GM21825 (cell line): ENCODE data around the gene COLQ.
A peak's percentile ranks its signal among the peaks of the same experiment; 100 is the strongest.
"Not testable (repeated sequence)": the region's sequence is repeated elsewhere in the genome, so short reads cannot be mapped to it uniquely, and the experiment has no call there.

Experiments
- ATAC-seq: cut with Tn5 transposase; IDR thresholded peaks from one replicate; pipeline ENCODE4 v1.9.1; 2021; ENCODE audit warnings: mild to moderate bottlenecking, moderate library complexity; ENCODE audit not compliant: unreplicated experiment

COLQ gene

DNA sequence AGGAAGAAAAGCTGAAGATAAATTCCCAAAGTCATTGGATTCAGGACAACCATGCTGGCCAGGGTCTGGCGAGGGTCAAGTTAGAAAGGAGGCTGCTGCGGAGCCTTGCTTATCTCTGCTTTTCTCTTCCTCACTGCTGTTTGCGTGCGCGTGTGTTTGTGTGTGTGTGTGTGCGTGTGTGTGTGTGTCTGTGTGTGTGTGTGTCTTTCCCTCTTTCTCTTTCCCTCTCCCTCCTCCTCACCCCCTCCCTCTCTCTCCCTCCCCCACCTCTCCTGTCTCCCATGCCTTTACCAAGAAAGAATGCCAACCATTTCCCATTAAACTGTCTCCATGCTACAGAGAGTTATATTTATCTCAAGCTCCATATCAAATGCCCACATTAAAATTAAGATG lies at the start of gene COLQ:
COLQ (minus strand) TSS at position 134 of the 393 bp plus-strand sequence; CDS start at position 53, 81 bp downstream.
- ATAC-seq, result no peak

DNA sequence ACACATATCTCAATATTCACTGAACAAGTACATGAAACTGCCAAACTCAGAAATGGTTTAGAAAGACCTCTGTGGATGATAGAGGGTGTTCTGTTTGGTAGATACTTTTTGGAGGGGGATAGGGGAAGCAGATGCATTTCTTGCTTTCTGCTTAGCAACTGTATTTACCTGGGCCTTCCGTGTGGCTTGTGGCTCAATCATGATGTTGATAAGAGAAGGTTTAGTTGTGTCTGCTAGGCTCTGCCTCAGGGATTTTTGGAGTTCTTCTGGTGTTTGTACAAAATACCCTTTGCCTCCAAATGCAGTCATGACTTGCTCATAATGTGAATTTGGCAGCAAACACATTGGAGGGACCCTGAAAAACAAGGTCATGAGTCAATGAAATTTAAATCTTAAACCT lies 41.7 kb upstream of the COLQ start:
- ATAC-seq, result no peak

DNA sequence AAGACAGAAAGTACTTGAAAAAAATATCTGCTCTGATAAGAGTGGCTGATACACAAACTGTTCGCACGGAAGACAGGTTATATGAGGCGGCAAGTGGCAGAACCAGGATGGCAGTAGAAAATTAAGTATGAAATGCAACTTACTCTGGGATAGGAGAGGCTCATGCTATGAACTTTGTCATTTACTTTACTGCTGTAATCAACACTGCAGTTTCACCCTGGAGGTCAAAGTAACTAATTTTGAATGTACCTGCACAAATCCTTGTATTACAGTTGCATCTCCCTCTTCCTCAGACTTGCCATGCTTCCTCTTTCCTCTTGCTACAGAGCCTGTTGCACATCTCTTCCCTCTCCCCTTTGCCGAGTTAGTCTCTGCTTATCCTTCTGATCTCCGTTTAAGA lies 41.1 kb upstream of the COLQ start:
- ATAC-seq, result no peak

DNA sequence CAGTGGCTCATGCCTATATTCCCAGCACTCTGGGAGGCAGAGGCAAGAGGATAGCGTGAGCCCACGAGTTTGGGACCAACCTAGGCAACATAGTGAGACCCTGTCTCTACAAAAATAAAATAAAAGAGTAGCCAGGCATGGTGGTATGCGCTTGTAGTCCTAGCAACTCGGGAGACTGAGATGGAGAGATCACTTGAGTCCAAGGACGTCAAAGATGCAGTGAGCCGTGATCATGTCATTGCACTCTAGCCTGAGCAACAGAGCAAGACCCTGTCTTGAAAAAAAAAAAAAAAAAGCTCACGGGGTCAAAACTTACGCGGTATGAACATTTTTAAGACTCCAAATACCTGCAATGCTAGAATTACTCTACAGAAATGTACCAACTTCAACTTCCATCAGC lies 37.1 kb upstream of the COLQ start:
- ATAC-seq, result no peak

DNA sequence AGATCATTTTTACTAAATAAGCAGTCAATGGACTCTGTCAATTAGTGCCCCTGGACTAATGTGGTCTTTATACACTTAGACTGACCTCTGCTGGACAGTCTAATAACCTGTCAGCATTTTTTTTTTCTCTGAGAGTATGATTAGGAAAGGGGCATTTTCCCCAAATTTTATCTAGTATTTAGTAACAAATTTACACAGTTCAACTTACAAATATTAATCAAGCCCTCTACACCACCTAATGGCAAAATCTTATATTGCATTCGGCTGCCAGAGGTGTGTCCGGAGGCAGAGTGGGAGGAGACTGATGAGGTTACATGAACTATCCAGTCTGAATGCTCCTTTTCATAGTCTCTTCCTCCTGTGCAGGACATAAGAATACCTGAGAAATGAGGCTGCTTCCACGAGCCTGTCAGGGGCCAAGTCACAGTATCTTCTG lies 36.0 kb upstream of the COLQ start:
- ATAC-seq, result peak; percentile 56

DNA sequence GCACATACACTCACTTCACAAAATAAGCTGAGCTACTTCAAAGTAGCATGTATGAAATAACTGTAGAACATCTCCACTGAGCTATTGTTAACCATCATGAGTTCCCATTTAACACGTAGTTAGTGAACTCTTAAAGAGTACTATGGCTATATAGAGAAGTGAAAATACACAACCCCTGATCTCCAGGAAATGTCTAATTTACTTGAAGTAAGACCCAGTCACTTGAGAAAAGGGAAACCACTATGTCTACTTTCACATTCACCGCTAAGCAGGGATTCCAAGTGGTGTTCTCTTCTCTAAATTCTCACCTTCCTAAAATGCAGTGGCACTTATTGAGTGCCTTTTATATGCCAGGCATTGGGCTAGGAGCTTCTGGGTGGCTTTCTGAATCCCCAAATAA lies 35.0 kb upstream of the COLQ start:
- peak; percentile 87 for ATAC-seq

DNA sequence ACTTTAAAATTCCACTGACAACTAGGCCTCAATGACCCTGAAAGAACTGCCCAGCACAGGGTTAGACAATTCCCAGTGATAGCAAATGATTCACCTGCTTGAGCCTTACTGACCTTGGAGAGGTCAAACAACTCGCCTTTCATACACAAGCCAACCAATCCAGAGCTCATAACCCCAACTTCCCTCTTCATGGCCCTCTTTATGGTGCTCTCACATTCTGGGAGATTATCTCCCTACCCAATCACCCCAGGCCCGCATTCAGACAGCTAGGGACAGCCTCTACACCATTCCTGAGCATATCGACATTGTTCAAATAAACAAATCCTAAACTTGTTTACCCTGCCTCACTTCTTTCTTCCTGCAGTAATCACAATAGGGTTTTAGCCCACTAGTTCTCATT lies 32.2 kb upstream of the COLQ start:
- no peak for ATAC-seq

DNA sequence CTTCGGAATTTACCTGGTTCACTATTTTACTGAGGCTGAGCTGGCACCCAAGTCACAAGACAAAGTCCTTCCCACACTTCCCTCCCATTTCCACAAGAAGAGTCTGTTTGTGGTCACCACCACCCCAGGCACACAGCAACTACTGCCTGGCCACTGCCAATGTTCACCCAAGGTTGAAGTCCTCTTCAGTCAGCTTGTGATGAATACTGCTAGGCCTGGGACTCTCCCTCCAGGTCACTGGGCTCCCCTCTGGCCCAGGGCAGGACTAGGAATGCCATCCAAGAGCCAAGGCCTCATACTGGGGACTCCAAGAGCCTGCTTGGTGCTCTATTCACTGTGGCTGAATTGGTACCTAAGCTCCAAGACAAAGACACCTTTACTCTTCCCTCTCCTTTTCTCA lies 30.4 kb upstream of the COLQ start:
- no peak for ATAC-seq

DNA sequence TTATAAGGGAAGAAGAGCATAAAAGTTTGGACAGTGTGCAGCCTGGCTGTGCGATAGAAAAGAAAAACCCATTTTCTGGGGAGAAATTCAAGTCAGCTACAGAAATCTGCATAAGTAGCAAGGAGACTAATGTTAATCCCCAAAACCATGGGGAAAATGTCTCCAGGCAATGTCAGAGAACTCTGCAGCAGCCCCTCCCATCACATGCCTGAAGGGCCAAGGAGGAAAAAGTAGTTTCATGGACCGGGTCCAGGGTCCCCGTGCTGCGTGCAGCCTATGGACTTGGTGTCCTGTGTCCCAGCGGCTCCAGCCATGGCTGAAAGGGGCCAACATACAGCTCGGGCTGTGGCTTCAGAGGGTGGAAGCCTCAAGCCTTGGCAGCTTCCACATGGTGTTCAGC lies 28.3 kb upstream of the COLQ start:
- ATAC-seq, result no peak

DNA sequence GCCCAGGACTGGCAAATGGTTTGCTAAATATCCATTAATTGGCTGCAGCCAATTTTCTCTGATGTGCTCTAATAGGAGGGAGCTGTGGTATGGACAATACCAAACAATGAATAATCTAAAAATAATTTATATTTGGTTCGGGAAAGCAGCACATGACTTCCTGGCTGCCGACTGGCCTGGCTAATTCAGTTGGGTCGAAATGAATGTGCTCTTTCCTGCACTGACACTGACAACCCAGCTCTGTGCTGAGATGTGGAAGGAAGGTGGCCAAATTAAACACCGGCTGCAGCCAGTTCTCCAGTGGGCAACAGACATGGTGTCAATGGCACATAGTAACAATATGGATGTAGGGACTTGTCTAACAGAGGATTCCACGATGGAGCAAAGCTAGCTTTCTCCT lies 21.1 kb upstream of the COLQ start:
- ATAC-seq, result no peak

DNA sequence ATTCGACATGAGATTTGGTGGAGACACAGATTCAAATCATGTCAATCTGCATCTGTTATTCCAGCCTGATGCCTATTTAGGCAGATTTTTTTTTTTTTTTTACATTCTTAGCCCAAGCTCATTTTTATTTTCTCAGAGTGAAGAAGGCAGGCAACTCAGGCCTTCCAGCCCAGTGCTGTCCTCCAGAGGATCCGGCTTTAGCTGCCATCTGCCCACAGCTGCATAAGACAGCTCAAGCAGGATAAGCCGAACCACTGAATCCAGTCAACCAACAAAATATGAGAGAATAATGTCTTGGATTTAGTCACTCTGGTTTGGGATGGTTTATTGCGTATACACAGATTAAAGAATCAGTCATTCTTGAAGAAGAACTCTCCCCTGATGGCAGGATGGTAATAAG lies 19.9 kb upstream of the COLQ start:
- no peak for ATAC-seq

DNA sequence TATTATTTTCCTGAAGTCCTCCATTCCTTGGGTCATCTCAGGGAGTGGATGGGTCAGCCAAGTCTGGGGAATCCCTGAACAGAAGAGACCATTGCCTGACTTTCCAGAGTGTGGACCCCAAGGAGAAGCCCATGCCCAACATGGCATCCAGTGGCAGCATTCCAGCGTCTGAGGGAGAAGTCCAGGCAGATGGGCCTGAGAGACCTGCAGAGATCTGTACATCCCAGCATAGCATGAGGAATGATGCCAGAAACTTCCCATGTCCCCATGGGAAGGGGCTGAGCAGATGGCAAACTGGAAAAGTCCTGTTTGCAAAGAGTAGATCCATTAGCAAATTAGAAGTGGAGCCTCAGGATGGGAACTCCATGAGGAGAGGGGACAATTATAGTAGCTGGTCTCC lies 17.6 kb upstream of the COLQ start:
- no peak for ATAC-seq

DNA sequence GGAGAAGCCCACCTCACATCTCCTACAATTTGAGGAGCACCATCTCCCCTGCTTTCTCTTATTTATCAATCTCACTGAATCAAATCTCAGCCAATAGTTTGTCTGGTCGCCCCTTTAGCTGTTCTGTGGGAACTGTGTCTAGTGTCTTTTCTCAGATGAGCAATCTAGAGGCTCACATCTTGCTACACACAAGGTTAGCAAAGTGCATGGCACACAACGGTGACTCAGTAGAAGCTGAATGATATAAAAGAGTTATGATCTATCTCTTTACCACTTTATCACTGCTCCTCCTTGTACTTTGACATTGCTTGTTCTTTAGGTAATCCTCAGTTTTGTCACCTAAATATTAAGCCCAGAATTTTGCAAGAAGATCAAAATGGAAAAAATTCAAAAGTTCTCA lies 16.8 kb upstream of the COLQ start:
- ATAC-seq, result no peak

DNA sequence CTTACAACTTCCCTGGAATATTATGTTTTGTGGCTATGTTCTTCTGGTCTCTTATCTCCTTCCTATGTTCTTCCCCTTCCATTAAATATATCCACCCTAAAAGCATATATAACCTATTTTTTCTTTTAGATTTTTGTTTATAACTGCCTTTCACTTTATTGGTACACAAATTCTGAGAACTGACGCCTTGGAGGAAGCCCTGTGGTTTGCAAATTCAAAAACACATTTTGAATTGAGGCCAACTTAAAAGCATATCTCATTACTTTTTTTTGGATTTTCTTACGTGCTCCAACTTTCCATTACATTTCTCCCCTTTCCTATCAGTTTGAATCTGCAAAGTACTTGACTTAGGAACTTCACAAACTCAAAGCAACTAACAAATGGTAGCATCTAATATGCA lies 15.3 kb upstream of the COLQ start:
- ATAC-seq, result no peak

DNA sequence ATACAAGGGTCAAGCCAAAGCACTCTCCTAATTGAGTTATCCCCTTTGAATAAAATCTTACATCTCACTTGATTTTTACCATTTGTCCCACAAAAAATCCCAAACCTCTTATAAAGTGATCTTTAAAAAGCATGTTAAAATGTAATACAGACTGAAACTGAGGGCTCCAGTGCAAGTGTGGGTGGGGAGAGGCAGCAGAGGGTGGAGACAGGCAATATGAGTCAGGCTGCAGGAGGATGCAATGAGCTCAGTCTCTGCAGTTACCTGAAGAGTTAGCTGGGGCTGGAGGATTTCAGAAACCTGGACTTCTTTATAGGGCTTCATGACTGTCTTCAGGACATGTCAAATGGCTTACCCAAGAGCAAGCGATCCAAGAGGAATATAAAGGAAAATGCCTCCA lies 14.2 kb upstream of the COLQ start:
- no peak for ATAC-seq

DNA sequence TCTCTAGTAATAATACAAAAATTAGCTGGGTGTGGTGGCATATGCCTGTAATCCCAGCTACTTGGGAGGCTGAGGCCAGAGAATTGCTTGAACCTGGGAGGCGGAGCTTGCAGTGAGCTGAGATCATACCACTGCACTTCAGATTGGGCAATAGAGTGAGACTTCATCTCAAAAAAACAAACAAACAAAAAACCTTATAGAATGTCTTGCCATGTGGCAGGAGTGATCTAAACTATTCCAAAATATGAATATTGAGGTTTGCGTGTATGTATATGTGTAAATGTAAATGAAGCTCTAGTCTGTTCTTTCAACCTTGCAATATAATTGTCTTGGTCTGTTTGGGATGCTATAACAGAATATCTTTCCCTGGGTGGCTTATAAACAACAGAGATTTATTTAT lies 11.1 kb upstream of the COLQ start:
- ATAC-seq, result not testable (repeated sequence)

DNA sequence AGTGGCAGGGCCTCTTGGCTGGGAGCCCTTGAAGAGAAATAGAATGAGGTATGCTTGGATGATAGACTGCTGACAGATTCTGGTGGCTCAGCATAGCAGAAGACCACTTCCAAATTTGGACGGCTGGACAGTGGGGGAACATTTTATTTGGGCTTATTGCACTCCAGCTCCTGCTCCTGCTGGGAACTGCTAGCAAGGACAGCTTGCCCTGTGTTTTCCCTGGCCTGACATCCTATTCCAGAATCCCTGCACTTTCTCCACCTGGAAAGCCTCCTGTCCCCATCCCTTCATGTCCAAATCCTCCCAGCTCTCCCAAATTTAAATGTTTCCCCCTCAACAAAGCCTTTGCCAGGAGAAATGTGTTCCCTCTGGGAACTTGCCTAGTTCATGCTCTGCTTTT lies 9.8 kb upstream of the COLQ start:
- ATAC-seq, result no peak

DNA sequence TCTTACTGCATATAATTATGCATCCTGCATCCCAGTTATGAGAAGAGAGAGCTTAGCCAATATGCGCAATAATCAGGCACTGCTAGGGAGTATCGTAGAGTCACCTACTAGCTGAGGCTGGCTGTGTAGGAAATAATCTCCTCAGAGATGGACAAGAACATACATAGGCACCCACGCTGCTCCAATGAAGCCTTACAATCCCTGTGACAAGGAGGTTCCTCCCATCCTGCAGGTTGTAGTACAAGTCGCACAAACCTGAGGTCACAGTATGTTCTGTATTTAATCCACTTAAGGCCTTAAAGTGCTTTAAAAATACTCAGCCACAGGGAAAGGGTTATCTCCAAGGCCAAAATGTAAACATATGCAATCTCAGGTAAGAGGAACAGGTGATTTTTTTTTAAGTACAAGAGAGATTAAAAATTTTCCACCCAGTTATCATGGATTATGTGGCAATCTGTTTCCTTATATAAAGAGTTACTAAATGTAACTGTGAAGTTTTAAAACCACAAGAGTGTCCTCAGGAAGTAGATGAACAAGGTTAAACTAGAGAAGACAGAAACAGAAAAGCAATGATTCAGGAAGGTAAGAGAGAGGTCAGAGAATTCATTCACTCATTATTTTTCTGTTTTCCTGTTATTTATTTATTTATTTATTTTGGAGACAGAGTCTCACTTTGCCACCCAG lies 7.5 kb upstream of the COLQ start:
- ATAC-seq, result no peak

DNA sequence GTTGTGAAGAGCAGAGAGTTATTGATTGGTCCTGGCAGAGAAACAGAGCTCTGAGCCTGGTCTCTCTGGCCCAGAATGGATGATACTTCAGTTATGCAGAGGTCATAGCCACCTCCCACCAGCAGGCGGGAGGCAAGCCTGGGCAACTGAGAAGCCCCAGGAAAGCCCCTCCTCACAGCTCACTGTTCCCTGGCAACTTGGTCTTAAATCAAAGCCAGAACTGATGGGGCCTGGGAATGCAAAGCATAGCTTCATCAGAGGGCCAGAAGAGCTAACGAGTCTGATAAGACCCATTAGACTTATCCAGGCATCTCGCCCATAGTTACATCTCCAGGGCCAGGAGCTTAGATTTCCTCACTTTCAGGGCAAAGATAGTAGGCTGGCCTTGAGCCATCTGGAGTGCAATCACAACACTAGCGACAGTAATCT lies 5.5 kb upstream of the COLQ start:
- no peak for ATAC-seq

DNA sequence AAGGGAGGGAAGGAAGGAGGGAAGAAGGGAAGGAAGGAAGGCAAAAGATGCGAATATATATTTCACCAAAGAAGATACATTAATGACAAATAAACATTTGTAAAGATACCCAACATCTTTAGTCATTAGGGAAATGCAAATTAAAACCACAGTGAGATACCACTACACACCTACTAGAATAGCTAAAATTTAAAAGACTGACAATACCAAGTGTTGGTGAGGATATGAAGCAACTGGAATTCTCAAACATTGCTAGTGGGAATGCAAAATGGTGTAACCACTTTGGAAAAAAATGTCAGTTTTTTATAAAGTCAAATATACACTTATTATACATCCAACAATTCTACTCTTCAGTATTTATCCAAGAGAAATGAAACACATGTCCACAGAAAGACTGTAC lies 4.3 kb upstream of the COLQ start:
- no peak for ATAC-seq

DNA sequence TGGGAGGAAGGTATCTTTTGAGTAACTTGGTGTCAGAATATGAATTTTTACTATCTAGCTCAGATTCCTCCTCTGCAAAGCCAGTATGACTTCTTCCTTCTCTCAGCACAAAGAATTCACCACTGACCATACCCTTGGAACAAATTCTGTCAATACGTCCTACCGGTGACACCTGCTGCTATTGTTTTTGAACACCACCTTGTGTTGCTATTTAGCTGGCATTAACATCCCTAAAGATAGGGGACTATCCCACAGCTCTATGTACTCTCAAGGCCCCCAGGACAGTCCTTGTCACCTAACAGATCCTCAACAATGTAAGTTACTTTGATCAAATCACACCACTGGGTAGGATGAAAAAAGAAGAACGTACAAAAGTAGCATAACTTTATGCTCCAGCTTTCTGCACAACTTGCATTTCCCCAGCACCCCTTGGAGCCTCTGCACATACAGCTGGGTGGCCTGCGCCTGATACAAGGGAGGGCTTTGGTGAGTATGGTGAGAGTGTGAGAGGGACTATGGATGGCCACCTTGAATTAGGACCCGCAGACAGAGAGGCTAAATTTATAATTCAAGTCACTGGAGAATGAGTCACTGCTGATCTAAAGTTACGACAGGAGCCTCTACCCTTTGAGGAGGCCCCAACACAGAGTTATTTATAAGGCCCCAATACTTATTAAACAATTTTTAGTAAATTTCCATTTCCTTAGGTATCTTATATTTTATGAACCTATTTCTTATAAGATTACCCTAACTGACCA lies 2.3 kb upstream of the COLQ start:
- ATAC-seq, result no peak

DNA sequence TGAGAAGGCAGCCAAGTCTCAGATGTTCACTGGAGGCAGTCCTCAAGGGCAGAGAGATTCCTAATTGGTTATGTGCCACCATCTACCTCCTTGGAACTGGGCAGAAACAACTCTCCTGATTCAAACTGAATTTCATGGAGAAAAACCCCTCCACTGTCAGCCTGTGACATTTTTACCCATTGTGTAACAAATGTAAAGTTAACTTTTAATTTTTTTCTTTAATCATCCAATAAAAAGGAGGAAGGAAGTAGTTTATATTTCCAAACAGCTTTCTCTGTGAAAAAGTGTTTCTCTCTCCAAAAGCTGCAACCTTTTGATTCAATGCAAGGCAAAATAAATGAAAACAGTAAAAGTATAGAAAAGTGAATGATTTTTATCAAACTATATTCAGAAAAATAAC lies 510 bp upstream of the COLQ start:
- no peak for ATAC-seq
